Left colon (tissue), 2 donors: ENCODE data around the gene PCIF1. TPM values are rescaled to one million over a fixed set of nuclear protein-coding genes. Genes with fewer than 3 reads are reported as not detected.
A peak's percentile ranks its signal among the peaks of the same experiment; 100 is the strongest.

Experiments
- ATAC-seq: fragments of 200-7000 bp; cut with Tn5 transposase; one replicate; pipeline ENCODE4 v1.9.1; 2020; ENCODE audit warnings: mild to moderate bottlenecking, moderate library complexity
- DNase-seq, 2 donors: peaks; one replicate each; pipeline ENCODE4 v3.0.0-alpha.2; 2020
- intact Hi-C, 2 donors: fragments of 100-400 bp; cut with DNase I in 1 of 2; cut with micrococcal nuclease in 1 of 2; formaldehyde crosslinking; loops; one replicate each; pipeline versions ENCODE4 v1.11.2 to v1.14.0; 2022; cut with DNase I, micrococcal nuclease
- long read RNA-seq: library from polyadenylated mRNA; unstranded; transcript quantifications from one replicate; pipeline ENCODE4 v2.0.0, GENCODE V29; 2021
- total RNA-seq, 2 donors: library from RNA; stranded (reverse); fragmentation: NEBNext Ultra II Directional; extraction: Animal tissue kit (Norgen Biotek cat#: 25700); gene quantifications; one replicate each; pipeline ENCODE4 v1.2.1, GENCODE V29; 2021
- donor health status: DM: no; HTN: no; CAD: no.
- donor health status: DM: yes; HTN: yes; CAD: no.

The PCIF1 gene
- 10 to 100 TPM; 27.2 to 32.1 TPM for total RNA-seq
- long read RNA-seq, transcript PCIF1-201 (17 exons, 2,747 nt) = major isoform, 27 of 62 reads
- long read RNA-seq, partial matches to known transcripts = 21 of 62 reads
- long read RNA-seq, other reads (novel, unspliced or antisense) = 12 of 62 reads

- intact Hi-C loops = no loop called here
- ATAC-seq (peak; percentile 88), DNase-seq (peak; percentile 97 to 99)
Observed at GRCh38 chr20:45934586-45935415, at the start of gene PCIF1. PCIF1 (plus strand) TSS chr20:45934683; CDS start chr20:45939000, 4,317 bp downstream.

GRCh38 chr20:45886590-45887345 lies 47.7 kb upstream of the PCIF1 start:
- intact Hi-C loops = no loop called here
- no peak for DNase-seq
- no peak for ATAC-seq

GRCh38 chr20:45887346-45887715 lies 47.2 kb upstream of the PCIF1 start, which contains the start of gene SPATA25:
SPATA25 (minus strand) TSS chr20:45887622; CDS start chr20:45887590, 32 bp downstream.
- DNase-seq (no peak), ATAC-seq (no peak)
- intact Hi-C loops = no loop called here

- ATAC-seq (no peak), DNase-seq (no peak)
- intact Hi-C loops = no loop called here
Observed at GRCh38 chr20:45888681-45889080, 45.8 kb upstream of the PCIF1 start.

- DNase-seq = peak; percentile 86 to 90
- ATAC-seq = peak; percentile 63
- intact Hi-C loops = no loop called here
Observed at GRCh38 chr20:45890077-45890984, 44.2 kb upstream of the PCIF1 start.

GRCh38 chr20:45890985-45891983 lies 43.2 kb upstream of the PCIF1 start, which contains the start of the genes CTSA and NEURL2:
CTSA (plus strand) TSS chr20:45891335; CDS start chr20:45891569, 234 bp downstream.
NEURL2 (minus strand) TSS chr20:45891208; CDS start chr20:45890991, 217 bp downstream.
- intact Hi-C loops = no loop called here

GRCh38 chr20:45892049-45892825 lies 42.2 kb upstream of the PCIF1 start:
- ATAC-seq = peak; percentile 56
- DNase-seq = peak in 1 of 2 donors; percentile 46
- intact Hi-C loops = no loop called here

More at GRCh38 chr20:45890985-45891983, 43.2 kb upstream of the PCIF1 start, which contains the start of the genes CTSA and NEURL2:
- DNase-seq = peak; percentile 95 to 99
- peak; percentile 84 for ATAC-seq

GRCh38 chr20:45892828-45893500 lies 41.5 kb upstream of the PCIF1 start:
- intact Hi-C loops = no loop called here
- peak; percentile 61 for ATAC-seq
- peak; percentile 60 to 86 for DNase-seq

- no peak for ATAC-seq
- DNase-seq = no peak
- intact Hi-C loops = no loop called here
Observed at GRCh38 chr20:45893831-45894230, 40.7 kb upstream of the PCIF1 start.

GRCh38 chr20:45894797-45895196 lies 39.7 kb upstream of the PCIF1 start:
- ATAC-seq = no peak
- intact Hi-C loops = no loop called here
- DNase-seq = no peak

- no peak for ATAC-seq
- no peak for DNase-seq
- intact Hi-C loops = no loop called here
Observed at GRCh38 chr20:45896641-45897161, 37.8 kb upstream of the PCIF1 start.

- intact Hi-C loops = no loop called here
- DNase-seq = no peak
- no peak for ATAC-seq
Observed at GRCh38 chr20:45897289-45897688, 37.2 kb upstream of the PCIF1 start.

GRCh38 chr20:45897692-45898091 lies 36.8 kb upstream of the PCIF1 start:
- intact Hi-C loops = no loop called here
- ATAC-seq = no peak
- no peak for DNase-seq

GRCh38 chr20:45898285-45898684 lies 36.2 kb upstream of the PCIF1 start:
- ATAC-seq = no peak
- intact Hi-C loops = no loop called here

GRCh38 chr20:45899046-45899835 lies 35.2 kb upstream of the PCIF1 start:
- ATAC-seq (peak; percentile 9), DNase-seq (no peak)
- intact Hi-C loops = no loop called here

More at GRCh38 chr20:45898285-45898684, 36.2 kb upstream of the PCIF1 start:
- no peak for DNase-seq
